Kidney (tissue), 14 donors: Measurements from ENCODE around the gene MOB3A. TPM values are rescaled to one million over a fixed set of nuclear protein-coding genes. Genes with fewer than 3 reads are reported as not detected.

ENCODE experiments used
- DNase-seq, 5 donors: peaks; one replicate each; pipeline ENCODE4 v3.0.0-alpha.2; 2013 to 2020
- FAIRE-seq: peaks from 2 replicates; lab custom pipeline; 2012; peaks lifted over from hg19 to GRCh38; lab: Jason Lieb, UNC
- H3K27ac ChIP-seq, 2 donors: one replicate each; pipeline ENCODE4 v1.7.0; 2013; ENCODE audit warnings: low read depth in 2 of 2, low read length in 2 of 2, inconsistent platforms in 1 of 2
- H3K27me3 ChIP-seq: one replicate; pipeline ENCODE4 v1.7.1; 2013; ENCODE audit warnings: low read length, inconsistent platforms; ENCODE audit not compliant: control insufficient read depth, insufficient read depth
- H3K36me3 ChIP-seq, 3 donors: one replicate each; pipeline versions ENCODE4 v1.7.0 to v1.7.1; 2013; ENCODE audit warnings: low read length in 3 of 3, control low read depth in 1 of 3, inconsistent platforms in 1 of 3; ENCODE audit not compliant: insufficient read depth in 3 of 3, control insufficient read depth in 2 of 3
- H3K4me1 ChIP-seq, 3 donors: one replicate each; pipeline versions ENCODE4 v1.7.0 to v1.7.1; 2013; ENCODE audit warnings: low read length in 3 of 3, inconsistent platforms in 1 of 3, low read depth in 1 of 3; ENCODE audit not compliant: control insufficient read depth in 2 of 3, insufficient read depth in 2 of 3
- H3K4me3 ChIP-seq, 3 donors: one replicate each; pipeline versions ENCODE4 v1.7.0 to v1.8.1; 2013; ENCODE audit warnings: low read length in 3 of 3, control low read depth in 1 of 3, inconsistent platforms in 1 of 3
- H3K9ac ChIP-seq, 3 donors: one replicate each; pipeline versions ENCODE4 v1.7.0 to v1.7.1; 2013; ENCODE audit warnings: low read length in 3 of 3, control low read depth in 1 of 3, inconsistent platforms in 1 of 3
- H3K9me3 ChIP-seq, 3 donors: one replicate each; pipeline versions ENCODE4 v1.7.0 to v1.7.1; 2013; ENCODE audit warnings: low read length in 3 of 3, control low read depth in 1 of 3, inconsistent platforms in 1 of 3; ENCODE audit not compliant: control insufficient read depth in 2 of 3, insufficient read depth in 1 of 3
- intact Hi-C: fragments of 100-400 bp; cut with DNase I; formaldehyde crosslinking; loops from one replicate; pipeline ENCODE4 v1.11.1; 2022
- polyA plus RNA-seq: library from polyadenylated mRNA; stranded (reverse); fragments of 350-450 nt; fragmentation: Illumina TruSeq; extraction: RNeasy Lipid Tissue Mini Kit (QIAGEN cat#74804); gene quantifications from one replicate; pipeline ENCODE4 v1.2.3, GENCODE V29; 2014; ENCODE audit warnings: low read depth, low replicate concordance; ENCODE audit not compliant: insufficient read depth
- total RNA-seq: library from RNA; stranded (reverse); fragmentation: NEBNext Ultra II Directional; extraction: Animal tissue kit (Norgen Biotek cat#: 25700); gene quantifications from one replicate; pipeline ENCODE4 v1.2.1, GENCODE V29; 2021
- TF ChIP-seq, protein P1 (sequence below): IDR thresholded peaks from 3 replicates; pipeline ENCODE4 v1.5.1; 2012; ENCODE audit warnings: mild to moderate bottlenecking, moderate library complexity, borderline replicate concordance; ENCODE audit not compliant: insufficient read depth; ENCODE audit errors: extremely low read depth
- donor health status: control.
- donor health status: control.
- donor health status: control.
- donor health status: control.
- donor health status: control.
- donor health status: DM: yes; HTN: yes; CAD: no.
- donor health status: Normal renal cell carcinoma (clear cell type).

The MOB3A gene
- total and polyA plus RNA-seq, 2 donors from 2014 or later, result 16.9 to 59.7 TPM

GRCh38 chr19:2072757-2073551, 23.2 kb downstream of the MOB3A start:
- DNase-seq (peak in 1 of 5 donors; percentile 63), FAIRE-seq (no peak)
- no peaks in the 10 kb centered on the region for H3K27me3 ChIP-seq
- TF ChIP-seq, protein P1, sequence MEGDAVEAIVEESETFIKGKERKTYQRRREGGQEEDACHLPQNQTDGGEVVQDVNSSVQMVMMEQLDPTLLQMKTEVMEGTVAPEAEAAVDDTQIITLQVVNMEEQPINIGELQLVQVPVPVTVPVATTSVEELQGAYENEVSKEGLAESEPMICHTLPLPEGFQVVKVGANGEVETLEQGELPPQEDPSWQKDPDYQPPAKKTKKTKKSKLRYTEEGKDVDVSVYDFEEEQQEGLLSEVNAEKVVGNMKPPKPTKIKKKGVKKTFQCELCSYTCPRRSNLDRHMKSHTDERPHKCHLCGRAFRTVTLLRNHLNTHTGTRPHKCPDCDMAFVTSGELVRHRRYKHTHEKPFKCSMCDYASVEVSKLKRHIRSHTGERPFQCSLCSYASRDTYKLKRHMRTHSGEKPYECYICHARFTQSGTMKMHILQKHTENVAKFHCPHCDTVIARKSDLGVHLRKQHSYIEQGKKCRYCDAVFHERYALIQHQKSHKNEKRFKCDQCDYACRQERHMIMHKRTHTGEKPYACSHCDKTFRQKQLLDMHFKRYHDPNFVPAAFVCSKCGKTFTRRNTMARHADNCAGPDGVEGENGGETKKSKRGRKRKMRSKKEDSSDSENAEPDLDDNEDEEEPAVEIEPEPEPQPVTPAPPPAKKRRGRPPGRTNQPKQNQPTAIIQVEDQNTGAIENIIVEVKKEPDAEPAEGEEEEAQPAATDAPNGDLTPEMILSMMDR, result no peak
- intact Hi-C loops, result loop anchor here (5.0 kb wide), 1 partner anchor 51 kb away; no protein-coding TSS in a partner anchor
- H3K27ac ChIP-seq, result no peak overlapping the region
- peaks cover 0 to 8% (median 6%) of the 10 kb centered on the region in 3 donors for H3K36me3 ChIP-seq
- H3K9ac ChIP-seq, result no peak overlapping the region
- H3K9me3 ChIP-seq, result no peaks in the 10 kb centered on the region
- H3K4me3 ChIP-seq, result no peak overlapping the region
- no peaks in the 10 kb centered on the region for H3K4me1 ChIP-seq

DNA sequence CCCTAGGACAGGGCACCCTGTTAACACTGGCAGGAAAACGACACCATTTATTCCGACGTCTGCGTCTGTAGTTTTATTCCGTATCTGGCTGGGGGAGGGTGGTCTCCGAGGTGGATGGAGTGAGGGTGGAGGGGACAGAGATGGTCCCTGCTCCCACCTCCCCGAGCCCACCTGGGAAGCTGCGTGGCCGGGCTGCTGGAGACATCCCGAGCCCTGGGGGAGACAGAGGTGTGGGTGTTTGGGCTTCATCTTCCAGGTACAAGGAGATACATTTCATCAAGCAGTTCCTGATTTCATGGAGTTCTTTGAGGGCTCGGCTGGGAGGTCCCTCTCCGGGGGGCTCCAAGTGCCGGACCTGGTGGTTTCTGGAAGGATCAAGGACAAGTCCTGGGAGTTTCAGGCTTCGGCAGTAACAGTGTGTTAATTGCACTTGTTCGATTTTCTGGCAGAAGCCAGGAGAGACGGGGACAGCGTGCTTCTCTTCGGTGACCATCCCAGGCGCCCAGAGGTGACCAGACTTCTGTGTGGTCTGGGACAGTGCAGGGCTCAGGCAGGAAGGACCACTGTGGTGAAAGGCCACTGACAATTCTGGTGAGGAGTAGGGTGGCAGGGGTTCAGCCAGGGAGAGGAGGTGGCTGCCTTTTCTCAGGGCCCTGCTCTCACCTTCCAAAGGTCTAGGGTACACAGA, 25.0 kb downstream of the MOB3A start:
- intact Hi-C loops, result loop anchor here (5.0 kb wide), 1 partner anchor 49 kb away; no protein-coding TSS in a partner anchor
- peak in 1 of 5 donors; percentile 69 for DNase-seq
- H3K4me1 ChIP-seq, result no peaks in the 10 kb centered on the region
- H3K9me3 ChIP-seq, result no peaks in the 10 kb centered on the region
- no peak for FAIRE-seq
- TF ChIP-seq, protein P1, result no peak
- no peak overlapping the region for H3K9ac ChIP-seq
- H3K36me3 ChIP-seq, result peaks cover 0 to 7% (median 3%) of the 10 kb centered on the region in 3 donors
- no peaks in the 10 kb centered on the region for H3K27me3 ChIP-seq
- H3K27ac ChIP-seq, result no peak overlapping the region
- no peak overlapping the region for H3K4me3 ChIP-seq

- Histone ChIP-seq H3K36me3 (peaks cover 0 to 4% (median 3%) of the 10 kb centered on the region in 3 donors), H3K27ac (no peak overlapping the region), H3K9me3 (no peaks in the 10 kb centered on the region), H3K27me3 (no peaks in the 10 kb centered on the region), H3K9ac (no peak overlapping the region), H3K4me1 (no peaks in the 10 kb centered on the region), H3K4me3 (no peak overlapping the region)
- FAIRE-seq (no peak), DNase-seq (no peak)
- TF ChIP-seq, protein P1, result no peak
- intact Hi-C loops, result loop anchor here (5.0 kb wide), 1 partner anchor 48 kb away; no protein-coding TSS in a partner anchor
Measured at GRCh38 chr19:2070436-2070827, 25.7 kb downstream of the MOB3A start.
